IMR-90 (cell line): ENCODE data around the gene KLHDC10. TPM values are rescaled to one million over a fixed set of nuclear protein-coding genes. Genes with fewer than 3 reads are reported as not detected.

Experiments
- ATAC-seq: fragments of 200-7000 bp; cut with Tn5 transposase; 2 replicates; pipeline ENCODE4 v1.9.1; 2020; ENCODE audit warnings: low read depth, mild to moderate bottlenecking, moderate library complexity
- BruUV-seq: library from RNA; stranded (reverse); fragments of 400-500 nt; replicated peaks from 2 replicates; lab custom pipeline; 2021; lab: Mats Ljungman, UMichigan
- CTCF ChIA-PET: fragments of 300-600 bp; formaldehyde crosslinking; extraction: SDS; loops from one replicate; lab custom pipeline; 2021; ENCODE audit warnings: antibody characterized with exemption; lab: Yijun Ruan, JAX
- POLR2A ChIA-PET: fragments of 300-600 bp; sonication (Branson Sonifier 250); formaldehyde crosslinking; loops from one replicate; lab custom pipeline; 2022; ENCODE audit warnings: antibody characterized with exemption; ENCODE audit not compliant: unreplicated experiment; lab: Charles Lee
- DNase-seq: peaks from one replicate; pipeline ENCODE4 v3.0.0; 2013
- H2AFZ ChIP-seq: replicated peaks from 2 replicates; pipeline ENCODE3; 2013; ENCODE audit warnings: low read length, mild to moderate bottlenecking; ENCODE audit not compliant: poor library complexity
- H2AK5ac ChIP-seq: 2 replicates; pipeline ENCODE4 v1.6.1; 2013; ENCODE audit warnings: low read depth, low read length, inconsistent platforms
- H2AK9ac ChIP-seq: replicated peaks from 2 replicates; pipeline ENCODE3; 2013; ENCODE audit warnings: mild to moderate bottlenecking, low read depth, low read length, moderate library complexity; ENCODE audit not compliant: poor library complexity
- H2BK120ac ChIP-seq: 2 replicates; pipeline ENCODE4 v1.6.1; 2013; ENCODE audit warnings: low read depth, low read length, inconsistent platforms
- H2BK15ac ChIP-seq: 3 replicates; pipeline ENCODE4 v1.6.1; 2013; ENCODE audit warnings: low read depth, low read length, inconsistent platforms
- H2BK20ac ChIP-seq: 2 replicates; pipeline ENCODE4 v1.6.1; 2013; ENCODE audit warnings: low read depth, mild to moderate bottlenecking, inconsistent platforms, low read length, moderate library complexity
- H2BK5ac ChIP-seq: 2 replicates; pipeline ENCODE4 v1.6.1; 2013; ENCODE audit warnings: mild to moderate bottlenecking, low read depth, low read length, inconsistent platforms; ENCODE audit not compliant: poor library complexity, severe bottlenecking
- H3K14ac ChIP-seq: replicated peaks from 2 replicates; pipeline ENCODE4 v1.6.1; 2013; ENCODE audit warnings: low read depth, low read length, inconsistent platforms
- H3K18ac ChIP-seq: 2 replicates; pipeline ENCODE4 v1.6.1; 2013; ENCODE audit warnings: low read depth, low read length, control low read depth
- H3K23ac ChIP-seq: 2 replicates; pipeline ENCODE4 v1.6.1; 2013; ENCODE audit warnings: low read depth, low read length, inconsistent platforms
- H3K27ac ChIP-seq: 2 replicates; pipeline ENCODE4 v1.5.1; 2013; ENCODE audit warnings: mild to moderate bottlenecking, control low read depth, low read length; ENCODE audit not compliant: insufficient read depth
- H3K27me3 ChIP-seq: 2 replicates; pipeline ENCODE4 v1.6.1; 2013; ENCODE audit warnings: low read length; ENCODE audit not compliant: control insufficient read depth, insufficient read depth
- H3K36me3 ChIP-seq: 2 replicates; pipeline ENCODE4 v1.6.1; 2013; ENCODE audit warnings: low read length, mixed read lengths; ENCODE audit not compliant: control insufficient read depth, insufficient read depth
- H3K4ac ChIP-seq: 2 replicates; pipeline ENCODE4 v1.6.1; 2013; ENCODE audit warnings: low read depth, low read length, inconsistent platforms
- H3K4me1 ChIP-seq: 2 replicates; pipeline ENCODE4 v1.6.1; 2013; ENCODE audit warnings: low read length, mixed read lengths; ENCODE audit not compliant: control insufficient read depth, insufficient read depth
- H3K4me2 ChIP-seq: 2 replicates; pipeline ENCODE4 v1.6.1; 2013; ENCODE audit warnings: low read depth, mild to moderate bottlenecking, control low read depth, low read length, moderate library complexity
- H3K4me3 ChIP-seq: 2 replicates; pipeline ENCODE4 v1.5.1; 2013; ENCODE audit warnings: low read depth, mild to moderate bottlenecking, control low read depth, low read length, moderate library complexity; ENCODE audit not compliant: insufficient read depth
- H3K56ac ChIP-seq: 2 replicates; pipeline ENCODE4 v1.6.1; 2013; ENCODE audit warnings: low read length, inconsistent platforms; ENCODE audit not compliant: insufficient read depth; ENCODE audit errors: extremely low read depth
- H3K79me1 ChIP-seq, 2 experiments: 2 replicates each; pipeline ENCODE4 v1.6.1; 2013; ENCODE audit warnings: low read length in 2 of 2, inconsistent platforms in 1 of 2, low read depth in 1 of 2
- H3K9ac ChIP-seq: 2 replicates; pipeline ENCODE4 v1.6.1; 2013; ENCODE audit warnings: low read depth, low read length, control low read depth
- H3K9me1 ChIP-seq: 2 replicates; pipeline ENCODE4 v1.6.1; 2013; ENCODE audit warnings: low read length, inconsistent platforms; ENCODE audit not compliant: insufficient read depth
- H3K9me3 ChIP-seq: 2 replicates; pipeline ENCODE4 v1.6.1; 2013; ENCODE audit warnings: low read length; ENCODE audit not compliant: control insufficient read depth, insufficient read depth
- H4K20me1 ChIP-seq: 2 replicates; pipeline ENCODE4 v1.6.1; 2013; ENCODE audit warnings: low read length, inconsistent platforms; ENCODE audit not compliant: insufficient read depth
- H4K5ac ChIP-seq: 2 replicates; pipeline ENCODE4 v1.6.1; 2013; ENCODE audit warnings: mild to moderate bottlenecking, low read depth, low read length, control low read depth
- H4K8ac ChIP-seq, 2 experiments: 2 replicates each; pipeline ENCODE4 v1.6.1; 2013; ENCODE audit warnings: low read depth in 2 of 2, low read length in 2 of 2, control low read depth in 1 of 2, inconsistent platforms in 1 of 2
- H4K91ac ChIP-seq: 2 replicates; pipeline ENCODE4 v1.6.1; 2013; ENCODE audit warnings: low read depth, low read length, inconsistent platforms; ENCODE audit not compliant: insufficient read depth
- CEBPB ChIP-seq: IDR thresholded peaks from 2 replicates; pipeline ENCODE4 v1.6.1; 2012; ENCODE audit warnings: low read depth, low read length, improper control_type of control experiment
- MAZ ChIP-seq: IDR thresholded peaks from 2 replicates; pipeline ENCODE4 v1.6.1; 2012; ENCODE audit warnings: low read depth, mild to moderate bottlenecking, low read length, improper control_type of control experiment, moderate library complexity, borderline replicate concordance
- RAD21 ChIP-seq: IDR thresholded peaks from 2 replicates; pipeline ENCODE4 v1.6.1; 2012; ENCODE audit warnings: low read length, improper control_type of control experiment
- WGBS, 2 experiments: methylation state at CpG; one replicate each; pipeline versions ENCODE4 v1.1.5 to v1.1.7; 2013; ENCODE audit warnings: missing lambda C conversion rate in 2 of 2; ENCODE audit not compliant: insufficient read length in 1 of 2; ENCODE audit errors: extremely low coverage in 2 of 2; 5-methylcytosine and 5-hydroxymethylcytosine counted together
- dilution Hi-C: fragments of 300-500 bp; cut with HindIII; formaldehyde crosslinking; loops from one replicate; pipeline ENCODE4 v1.14.3; 2018; ENCODE audit warnings: low sequenced_read_pairs; ENCODE audit not compliant: unreplicated experiment
- in situ Hi-C: fragments of 300-500 bp; cut with MboI; formaldehyde crosslinking; loops from 3 replicates; pipeline ENCODE4 v1.14.3; 2019; ENCODE audit warnings: low sequenced_read_pairs, inconsistent platforms, mixed read lengths
- intact Hi-C: fragments of 100-400 bp; cut with micrococcal nuclease; formaldehyde crosslinking; loops from 2 replicates; pipeline ENCODE4 v1.10.0; 2022
- polyA plus RNA-seq, 3 experiments: library from polyadenylated mRNA; depleted of rRNA; stranded (reverse); fragments of >200 nt; gene quantifications; 2 replicates each; pipeline ENCODE4 v1.2.3, GENCODE V29; 2012; ENCODE audit warnings: low replicate concordance in 1 of 3
- total RNA-seq: library from RNA; depleted of rRNA; stranded (reverse); fragments of >200 nt; gene quantifications from 2 replicates; pipeline ENCODE4 v1.2.3, GENCODE V29; 2012

Gene KLHDC10
- total and polyA plus RNA-seq, 2 of the 4 experiments (the other 2 are of a cell fraction) = 12.4 to 27.1 TPM

DNA sequence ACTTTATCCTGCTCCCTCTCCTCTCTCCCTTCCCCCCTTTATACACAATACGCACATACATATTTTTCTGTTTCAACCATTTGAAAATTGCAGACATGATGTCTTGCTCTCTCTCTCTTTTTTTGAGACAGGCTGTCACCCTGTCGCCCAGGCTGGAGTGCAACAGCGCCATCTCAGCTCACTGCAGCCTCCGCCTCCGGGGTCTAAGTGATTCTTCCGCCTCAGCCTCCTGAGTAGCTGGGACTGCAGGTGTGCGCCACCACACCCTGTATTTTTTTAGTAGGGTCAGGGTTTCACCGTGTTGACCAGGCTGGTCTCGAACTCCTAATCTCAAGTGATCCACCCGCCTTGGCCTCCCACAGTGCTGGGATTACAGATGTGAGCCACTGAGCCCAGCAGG lies 38.5 kb downstream of the KLHDC10 start:
- Histone ChIP-seq H3K18ac (no peak overlapping the region), H4K5ac (no peak overlapping the region), H3K23ac (no peak overlapping the region), H2BK15ac (no peak overlapping the region), H3K4me3 (no peak overlapping the region), H2AFZ (no peak overlapping the region), H3K14ac (no peak overlapping the region), H2BK120ac (no peak overlapping the region), H3K4me2 (no peak overlapping the region), H2AK5ac (no peak overlapping the region), H3K36me3 (no peaks in the 10 kb centered on the region; the same call in 1 of the 2 replicates), H4K91ac (no peak overlapping the region), H3K9me1 (no peaks in the 10 kb centered on the region; the same call in 1 of the 2 replicates), H4K20me1 (no peaks in the 10 kb centered on the region), H3K79me1 (peaks cover 4 to 10% of the 10 kb centered on the region in 2 experiments; a peak in 3 of 4 replicates), H2BK20ac (no peak overlapping the region), H3K56ac (no peak overlapping the region), H3K27me3 (no peaks in the 10 kb centered on the region), H3K27ac (no peak overlapping the region), H3K9me3 (peaks cover 2% of the 10 kb centered on the region; the same call in 1 of the 2 replicates), H2AK9ac (no peak overlapping the region), H3K9ac (no peak overlapping the region), H4K8ac (no peak overlapping the region), H3K4me1 (no peaks in the 10 kb centered on the region), H2BK5ac (no peak overlapping the region), H3K4ac (no peak overlapping the region)
- CTCF ChIA-PET = no interaction called here
- 100% methylated on average over 1 to 6 of the region's 10 CpGs for WGBS, 2 experiments
- POLR2A ChIA-PET = no interaction called here
- BruUV-seq = no TSS peak
- no peak for DNase-seq
- ATAC-seq = no peak
- in situ Hi-C loops = no loop called here
- no peak for TF ChIP-seq RAD21
- TF ChIP-seq MAZ = no peak
- no peak for TF ChIP-seq CEBPB
- intact Hi-C loops = no loop called here
- dilution Hi-C loops = no loop called here
